ENCODE measurements around the gene CAPN11. TPM values are rescaled to one million over a fixed set of nuclear protein-coding genes. Genes with fewer than 3 reads are reported as not detected.

CAPN11 gene
- total and polyA plus RNA-seq, 2 donors (not counting 3 experiments of a cell fraction or from before 2014, with no cell fraction given): 1.4 to 1.7 TPM

DNA sequence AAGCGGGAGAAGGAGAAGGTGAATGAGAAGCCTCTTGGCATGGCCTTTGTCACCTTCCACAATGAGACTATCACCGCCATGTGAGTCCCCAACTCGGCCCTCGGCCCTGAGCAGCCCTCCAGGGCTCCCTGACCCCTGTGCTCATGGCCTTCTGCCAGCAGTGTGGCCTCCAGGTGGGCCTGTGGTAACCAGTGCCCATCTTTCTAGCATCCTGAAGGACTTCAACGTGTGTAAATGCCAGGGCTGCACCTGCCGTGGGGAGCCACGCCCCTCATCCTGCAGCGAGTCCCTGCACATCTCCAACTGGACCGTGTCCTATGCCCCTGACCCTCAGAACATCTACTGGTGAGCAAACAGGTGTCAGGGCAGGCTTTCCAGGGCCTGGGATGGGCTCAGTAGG, 10.3 kb upstream of the CAPN11 start:
- Histone ChIP-seq H4K20me1 (replicated peaks; ENCODE audit: control insufficient read depth, extremely low read depth, insufficient read depth, low read length) (no peaks in the 10 kb centered on the region), H3K4me2 (ENCODE audit: insufficient read depth, low read length) (no peak overlapping the region), H3K9ac (replicated peaks; ENCODE audit: extremely low read depth, insufficient read depth, low read length) (no peak overlapping the region), H3K79me2 (ENCODE audit: control insufficient read depth, insufficient read depth, low read length) (no peaks in the 10 kb centered on the region), H3K27ac (ENCODE audit: insufficient read depth, low read depth, low read length) (no peak overlapping the region), H3K4me1 (ENCODE audit: control insufficient read depth, extremely low read depth, insufficient read depth, low read length) (no peaks in the 10 kb centered on the region), H2AFZ (ENCODE audit: low read depth, low read length) (no peak overlapping the region), H3K36me3 (ENCODE audit: control insufficient read depth in 2 of 2, extremely low read depth in 1 of 2, insufficient read depth in 2 of 2, low read length in 2 of 2) (peaks cover 5 to 19% of the 10 kb centered on the region in 2 experiments), H3K9me1 (replicated peaks; ENCODE audit: control insufficient read depth, extremely low read depth, insufficient read depth, low read length) (no peaks in the 10 kb centered on the region), H3K4me3 (replicated peaks in 1 of 3; ENCODE audit: insufficient read depth in 1 of 3, low read depth in 1 of 3, low read length in 3 of 3) (no peak overlapping the region), H3K9me3 (replicated peaks; ENCODE audit: control insufficient read depth, insufficient read depth, low read length) (no peaks in the 10 kb centered on the region), H3K27me3 (ENCODE audit: control insufficient read depth in 2 of 2, insufficient read depth in 2 of 2, low read length in 2 of 2) (no peaks in the 10 kb centered on the region)
- DNase-seq (ENCODE audit: low read depth, low spot score) (no peak), FAIRE-seq (no peak)
- ChIA-PET CTCF (interaction anchor here (1.0 to 5.0 kb wide), 2 partner anchors 24 to 51 kb away, joined by 3 to 95 read pairs; no protein-coding TSS in a partner anchor), POLR2A (no interaction called here)
- intact Hi-C loops (cut with micrococcal nuclease) (no loop called here), dilution Hi-C loops (cut with MboI; ENCODE audit: extremely low pct_ligation_motif_present, low sequenced_read_pairs) (no loop called here)
- no TSS peak for BruUV-seq (replicated peaks)
- TF ChIP-seq GATA2 (IDR thresholded peaks at IDR 0.05; ENCODE audit: insufficient read depth, insufficient read length, low read depth, low read length) (no peak), JUN (IDR thresholded peaks at IDR 0.05; ENCODE audit: borderline replicate concordance, insufficient read depth, insufficient read length, low read depth) (no peak), POLR2A (IDR thresholded peaks at IDR 0.05; ENCODE audit: low read depth, low read length) (no peak), MYC (IDR thresholded peaks at IDR 0.05; ENCODE audit: low read depth, low read length) (no peak), FOS (IDR thresholded peaks at IDR 0.05; ENCODE audit: borderline replicate concordance, insufficient read depth, low read length) (no peak)
- TF ChIP-seq, protein P1, sequence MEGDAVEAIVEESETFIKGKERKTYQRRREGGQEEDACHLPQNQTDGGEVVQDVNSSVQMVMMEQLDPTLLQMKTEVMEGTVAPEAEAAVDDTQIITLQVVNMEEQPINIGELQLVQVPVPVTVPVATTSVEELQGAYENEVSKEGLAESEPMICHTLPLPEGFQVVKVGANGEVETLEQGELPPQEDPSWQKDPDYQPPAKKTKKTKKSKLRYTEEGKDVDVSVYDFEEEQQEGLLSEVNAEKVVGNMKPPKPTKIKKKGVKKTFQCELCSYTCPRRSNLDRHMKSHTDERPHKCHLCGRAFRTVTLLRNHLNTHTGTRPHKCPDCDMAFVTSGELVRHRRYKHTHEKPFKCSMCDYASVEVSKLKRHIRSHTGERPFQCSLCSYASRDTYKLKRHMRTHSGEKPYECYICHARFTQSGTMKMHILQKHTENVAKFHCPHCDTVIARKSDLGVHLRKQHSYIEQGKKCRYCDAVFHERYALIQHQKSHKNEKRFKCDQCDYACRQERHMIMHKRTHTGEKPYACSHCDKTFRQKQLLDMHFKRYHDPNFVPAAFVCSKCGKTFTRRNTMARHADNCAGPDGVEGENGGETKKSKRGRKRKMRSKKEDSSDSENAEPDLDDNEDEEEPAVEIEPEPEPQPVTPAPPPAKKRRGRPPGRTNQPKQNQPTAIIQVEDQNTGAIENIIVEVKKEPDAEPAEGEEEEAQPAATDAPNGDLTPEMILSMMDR (IDR thresholded peaks at IDR 0.05; ENCODE audit: extremely low read depth in 1 of 2, insufficient read depth in 1 of 2, low read depth in 1 of 2, low read length in 2 of 2): no peak
- TF ChIP-seq, protein P2, sequence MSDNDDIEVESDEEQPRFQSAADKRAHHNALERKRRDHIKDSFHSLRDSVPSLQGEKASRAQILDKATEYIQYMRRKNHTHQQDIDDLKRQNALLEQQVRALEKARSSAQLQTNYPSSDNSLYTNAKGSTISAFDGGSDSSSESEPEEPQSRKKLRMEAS (IDR thresholded peaks at IDR 0.05; ENCODE audit: insufficient read depth, insufficient read length): no peak

Data from endothelial cell of umbilical vein (primary cell).